HepG2 (cell line): ENCODE measurements around the gene TAT. TPM values are rescaled to one million over a fixed set of nuclear protein-coding genes. Genes with fewer than 3 reads are reported as not detected.

Experiments
- ATF5 ChIP-seq: sonication (generic); formaldehyde crosslinking; IDR thresholded peaks from 2 replicates; pipeline ENCODE4 v1.4.0; 2020; ENCODE audit warnings: mild to moderate bottlenecking, low read depth, missing genetic modification reagents
- MEIS1 ChIP-seq: sonication (generic); formaldehyde crosslinking; IDR thresholded peaks from 2 replicates; pipeline ENCODE4 v1.9.0; 2021; ENCODE audit warnings: mild to moderate bottlenecking, missing genetic modification reagents, moderate library complexity, borderline replicate concordance
- MIER2 ChIP-seq: IDR thresholded peaks from 2 replicates; pipeline ENCODE4 v1.6.1; 2016; ENCODE audit warnings: missing biosample characterization, missing genetic modification reagents
- NCOR1 ChIP-seq: fragments of 200-600 bp; sonication (generic); IDR thresholded peaks from 2 replicates; pipeline ENCODE4 v1.7.0; 2017; ENCODE audit warnings: antibody characterized with exemption, low read length, borderline replicate concordance
- RBAK ChIP-seq: sonication (generic); formaldehyde crosslinking; IDR thresholded peaks from 2 replicates; pipeline ENCODE4 v1.5.1; 2020; ENCODE audit warnings: mild to moderate bottlenecking, missing genetic modification reagents
- SOX6 ChIP-seq, 2 experiments: fragments of 450-650 bp in 1 of 2; sonication (generic) in 1 of 2; formaldehyde crosslinking in 1 of 2; IDR thresholded peaks; 2 replicates each; pipeline versions ENCODE4 v1.4.0 to v1.6.1; 2017 to 2020; ENCODE audit warnings: antibody characterized with exemption in 1 of 2, mild to moderate bottlenecking in 1 of 2, missing genetic modification reagents in 1 of 2
- SP1 ChIP-seq, 2 experiments: fragments of 450-650 bp in 1 of 2; sonication (generic) in 1 of 2; formaldehyde crosslinking in 1 of 2; IDR thresholded peaks; 2 replicates each; pipeline versions ENCODE4 v1.4.0 to v1.6.1; 2016 to 2020; ENCODE audit warnings: missing genetic modification reagents in 1 of 2
- SP140L ChIP-seq: sonication (generic); formaldehyde crosslinking; IDR thresholded peaks from 2 replicates; pipeline ENCODE4 v1.4.0; 2020; ENCODE audit warnings: missing genetic modification reagents, borderline replicate concordance
- TCF7 ChIP-seq: sonication (generic); IDR thresholded peaks from 2 replicates; pipeline ENCODE4 v1.6.1; 2016; ENCODE audit warnings: antibody characterized with exemption, low read depth
- ZBTB14 ChIP-seq: sonication (generic); formaldehyde crosslinking; IDR thresholded peaks from 2 replicates; pipeline ENCODE4 v1.4.0; 2020; ENCODE audit warnings: missing genetic modification reagents
- ZNF484 ChIP-seq: sonication (generic); formaldehyde crosslinking; IDR thresholded peaks from 2 replicates; pipeline ENCODE4 v1.5.1; 2020; ENCODE audit warnings: mild to moderate bottlenecking, low read depth, missing genetic modification reagents, borderline replicate concordance
- ZNF615 ChIP-seq: sonication (generic); formaldehyde crosslinking; IDR thresholded peaks from 2 replicates; pipeline ENCODE4 v1.5.0; 2020; ENCODE audit warnings: mild to moderate bottlenecking, missing genetic modification reagents, borderline replicate concordance
- ZNF639 ChIP-seq: conservative IDR thresholded peaks from 2 replicates; pipeline ENCODE4 v1.6.1; 2018; ENCODE audit warnings: missing genetic modification reagents
- ZNF660 ChIP-seq: sonication (generic); formaldehyde crosslinking; IDR thresholded peaks from 2 replicates; pipeline ENCODE4 v1.5.1; 2020; ENCODE audit warnings: mild to moderate bottlenecking, low read depth, missing genetic modification reagents, borderline replicate concordance
- ZNF703 ChIP-seq: sonication (generic); formaldehyde crosslinking; IDR thresholded peaks from 2 replicates; pipeline ENCODE4 v1.5.1; 2020; ENCODE audit warnings: missing genetic modification reagents, mild to moderate bottlenecking, moderate library complexity, borderline replicate concordance
- ZNF720 ChIP-seq: sonication (generic); formaldehyde crosslinking; IDR thresholded peaks from 2 replicates; pipeline ENCODE4 v1.4.0; 2020; ENCODE audit warnings: missing genetic modification reagents
- ZNF75D ChIP-seq: sonication (generic); formaldehyde crosslinking; IDR thresholded peaks from 2 replicates; pipeline ENCODE4 v1.8.1; 2023; ENCODE audit warnings: missing genetic modification reagents, mild to moderate bottlenecking, borderline replicate concordance
- ZNF770 ChIP-seq: sonication (generic); formaldehyde crosslinking; IDR thresholded peaks from 2 replicates; pipeline ENCODE4 v1.5.0; 2020; ENCODE audit warnings: mild to moderate bottlenecking, missing genetic modification reagents
- polyA plus RNA-seq, 8 experiments: library from polyadenylated mRNA; depleted of rRNA in 3 of 8; stranded (reverse) in 7 of 8; unstranded in 1 of 8; fragments of >200 nt; fragmentation: Illumina TruSeq in 4 of 8; extraction: Trizol in 4 of 8; gene quantifications; 2 replicates each; pipeline versions ENCODE4 v1.2.1 to v1.2.3, GENCODE V29; 2011 to 2016; ENCODE audit warnings: low read depth in 4 of 8, missing spikeins in 1 of 8, mixed read lengths in 1 of 8; ENCODE audit not compliant: insufficient read depth in 1 of 8
- total RNA-seq, 5 experiments: library from RNA; depleted of rRNA; stranded (reverse); fragments of >200 nt; fragmentation: Illumina TruSeq; extraction: Trizol; gene quantifications; 2 replicates each; pipeline ENCODE4 v1.2.3, GENCODE V29; 2016; ENCODE audit warnings: low read depth in 1 of 5

TAT gene
- total and polyA plus RNA-seq, 2 of the 13 experiments (the other 11 are each of a cell fraction or from before 2014, with no cell fraction given), result 1.6 to 5.8 TPM

GRCh38 chr16:71610936-71611871 lies 34.3 kb upstream of the TAT start (continued):
- TF ChIP-seq ZNF770, result no peak
- TF ChIP-seq ZNF75D (CRISPR knock-in tag), result no peak
- no peak for TF ChIP-seq ATF5 (CRISPR knock-in tag)
- TF ChIP-seq NCOR1, result no peak
- TF ChIP-seq ZNF639 (CRISPR knock-in tag), result no peak
- peak; percentile 75; the same call in 1 of the 2 replicates for TF ChIP-seq MIER2 (CRISPR knock-in tag)
- TF ChIP-seq ZNF660 (CRISPR knock-in tag), result no peak
- TF ChIP-seq ZNF615, result no peak
- no peak for TF ChIP-seq ZNF484 (CRISPR knock-in tag)
- TF ChIP-seq SP1 (IDR thresholded peaks at IDR 0.05), result no peak
- TF ChIP-seq SP1 (CRISPR knock-in tag; IDR thresholded peaks at IDR 0.05), result no peak
- no peak for TF ChIP-seq ZBTB14 (CRISPR knock-in tag)
- TF ChIP-seq SOX6 (IDR thresholded peaks at IDR 0.05), result no peak
- TF ChIP-seq SOX6 (CRISPR knock-in tag; IDR thresholded peaks at IDR 0.05), result peak; percentile 78
- TF ChIP-seq RBAK (CRISPR knock-in tag), result no peak
- TF ChIP-seq ZNF720 (CRISPR knock-in tag), result no peak
- no peak for TF ChIP-seq ZNF703 (CRISPR knock-in tag)
- TF ChIP-seq SP140L (CRISPR knock-in tag), result 0 out of 2 replicates have a peak, but pooled peaks have one; percentile 43
- no peak for TF ChIP-seq MEIS1 (CRISPR knock-in tag)
- TF ChIP-seq TCF7, result no peak
